AG04449 (cell line): ENCODE data around the gene CCDC28B.

Source experiments
- CTCF ChIA-PET: fragments of 350-600 bp; formaldehyde crosslinking; extraction: SDS; loops from one replicate; lab custom pipeline; 2021; ENCODE audit warnings: antibody characterized with exemption; lab: Yijun Ruan, JAX
- POLR2A ChIA-PET: fragments of 400-600, 350-600 bp; formaldehyde crosslinking; extraction: SDS; loops from one replicate; lab custom pipeline; 2020; ENCODE audit warnings: antibody characterized with exemption, inconsistent platforms; lab: Yijun Ruan, JAX
- DNase-seq: peaks from one replicate; pipeline ENCODE4 v3.0.0-alpha.2; 2010; ENCODE audit warnings: low read depth, low spot score
- H3K4me3 ChIP-seq: 2 replicates; pipeline ENCODE4 v1.5.1; 2011; ENCODE audit warnings: low read depth, mild to moderate bottlenecking, control low read depth, low read length
- CTCF ChIP-seq: IDR thresholded peaks from one replicate; pipeline ENCODE4 v1.5.1; 2011; ENCODE audit warnings: mild to moderate bottlenecking, moderate library complexity, low read length, control low read depth, inconsistent platforms; ENCODE audit not compliant: insufficient read depth; ENCODE audit errors: missing control alignments

CCDC28B gene

GRCh38 chr1:32180186-32181060 lies 20.0 kb upstream of the CCDC28B start:
- no peak for DNase-seq
- H3K4me3 ChIP-seq: peak overlapping the region; percentile 71
- ChIA-PET CTCF (interaction anchor here (0.7 to 1.6 kb wide), 5 partner anchors 17 to 91 kb away, joined by 3 to 4 read pairs (median 3); no protein-coding TSS in a partner anchor), POLR2A (interaction anchor here (1.2 to 2.4 kb wide), 4 partner anchors 16 to 151 kb away, joined by 5 to 18 read pairs (median 11); partner anchors contain the start of genes CCDC28B and TMEM39B)
- no peak for TF ChIP-seq CTCF

DNA sequence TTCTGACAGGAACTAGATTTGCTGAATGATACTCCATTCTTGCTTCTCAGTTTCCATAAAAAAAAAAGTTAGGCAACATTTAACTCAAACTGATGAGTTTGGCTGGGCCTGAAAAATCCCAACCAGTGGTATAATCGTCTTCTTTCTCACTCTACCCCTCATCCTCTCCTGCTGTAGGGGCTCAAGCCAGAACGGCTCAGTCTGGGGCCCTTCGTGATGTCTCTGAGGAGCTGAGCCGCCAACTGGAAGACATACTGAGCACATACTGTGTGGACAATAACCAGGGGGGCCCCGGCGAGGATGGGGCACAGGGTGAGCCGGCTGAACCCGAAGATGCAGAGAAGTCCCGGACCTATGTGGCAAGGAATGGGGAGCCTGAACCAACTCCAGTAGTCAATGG lies 19.3 kb upstream of the CCDC28B start:
- no peak for TF ChIP-seq CTCF
- H3K4me3 ChIP-seq: peak overlapping the region; percentile 71
- ChIA-PET CTCF (interaction anchor here (1.2 to 1.3 kb wide), 2 partner anchors 18 to 70 kb away, joined by 3 to 4 read pairs; no protein-coding TSS in a partner anchor), POLR2A (interaction anchor here (1.2 to 2.4 kb wide), 3 partner anchors 16 to 151 kb away, joined by 5 to 18 read pairs (median 11); partner anchors contain the start of gene CCDC28B)
- no peak for DNase-seq

DNA sequence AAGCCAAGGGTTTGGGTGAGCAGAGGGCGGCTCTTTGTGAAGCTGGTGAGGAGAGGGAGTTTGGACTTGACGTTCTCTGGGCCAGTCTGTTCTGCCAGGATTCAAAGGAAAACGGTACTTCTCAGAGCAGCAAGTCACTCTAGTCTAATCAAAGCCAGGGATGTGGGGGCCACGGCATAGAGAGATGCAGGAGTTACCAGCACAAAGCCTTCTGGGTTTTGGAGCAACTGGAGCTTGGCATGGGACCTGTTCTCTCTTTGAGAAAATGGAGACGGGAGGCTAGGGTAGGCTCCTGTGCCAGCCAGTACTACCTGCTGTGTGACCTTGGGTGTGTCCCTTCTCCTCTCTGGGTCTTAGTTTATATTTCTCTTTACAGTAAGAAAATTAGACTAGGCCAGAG lies 18.8 kb upstream of the CCDC28B start:
- DNase-seq: no peak
- TF ChIP-seq CTCF: no peak
- ChIA-PET CTCF (interaction anchor here (1.3 kb wide), 1 partner anchor 17 kb away, joined by 3 read pairs; no protein-coding TSS in a partner anchor), POLR2A (interaction anchor here (0.6 kb wide), 1 partner anchor 76 kb away, joined by 3 read pairs; no protein-coding TSS in a partner anchor)
- H3K4me3 ChIP-seq: peak overlapping the region; percentile 71

- ChIA-PET CTCF (interaction anchor here (1.2 to 1.3 kb wide), 2 partner anchors 16 to 17 kb away, joined by 3 read pairs; no protein-coding TSS in a partner anchor), POLR2A (interaction anchor here (0.6 to 0.7 kb wide), 2 partner anchors 18 to 77 kb away, joined by 3 to 4 read pairs; partner anchors contain the start of gene CCDC28B)
- DNase-seq: no peak
- peak overlapping the region; percentile 71 for H3K4me3 ChIP-seq
- TF ChIP-seq CTCF: no peak
Measured at GRCh38 chr1:32182060-32182459, 18.3 kb upstream of the CCDC28B start.

DNA sequence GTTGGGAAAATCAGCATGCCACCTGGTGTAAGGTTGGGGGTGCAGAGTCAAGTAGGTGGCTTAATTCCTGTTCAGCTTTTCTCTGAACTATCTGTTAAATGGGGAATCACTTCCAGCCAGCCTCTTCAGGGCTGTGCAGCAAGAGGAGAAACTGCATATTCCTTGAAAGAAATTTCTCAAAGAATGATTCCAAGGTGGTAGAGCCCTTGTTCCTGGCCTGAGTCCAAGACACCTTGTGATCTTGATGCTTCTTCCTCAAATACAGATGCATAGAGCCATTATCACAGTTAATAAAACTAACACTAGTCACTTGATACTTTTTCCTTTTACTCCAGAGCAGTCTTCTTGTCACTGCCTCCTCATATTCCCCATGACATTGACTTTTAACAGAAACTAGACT lies 15.7 kb upstream of the CCDC28B start:
- ChIA-PET POLR2A (interaction anchor here (0.6 kb wide), 1 partner anchor 152 kb away, joined by 3 read pairs; the partner anchor contains the start of gene MARCKSL1), CTCF (interaction anchor here (1.0 to 1.4 kb wide), 2 partner anchors 10 to 32 kb away, joined by 3 to 5 read pairs; no protein-coding TSS in a partner anchor)
- TF ChIP-seq CTCF: no peak
- no peak overlapping the region for H3K4me3 ChIP-seq
- DNase-seq: no peak

DNA sequence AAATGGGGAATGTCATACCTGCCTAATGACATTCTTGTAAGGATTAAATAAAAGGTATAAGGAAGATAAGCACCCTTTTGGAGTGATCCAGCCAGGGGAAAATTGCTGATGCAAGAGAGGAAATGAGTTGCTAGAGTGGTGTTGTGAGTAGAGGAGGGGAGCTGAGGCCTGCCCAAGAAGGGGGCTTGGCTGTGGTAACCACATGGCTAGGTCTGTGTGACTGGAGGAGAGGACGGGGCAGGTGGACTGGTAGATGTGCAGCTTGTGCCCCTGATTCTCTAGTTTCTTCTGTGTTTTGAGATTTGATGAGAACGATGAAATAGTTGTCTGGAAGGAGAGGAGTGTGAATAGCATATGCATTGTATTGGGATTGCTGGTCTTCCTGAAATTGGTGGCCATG lies 14.3 kb upstream of the CCDC28B start:
- ChIA-PET POLR2A (no interaction called here), CTCF (interaction anchor here (1.5 kb wide), 1 partner anchor 29 kb away, joined by 4 read pairs; no protein-coding TSS in a partner anchor)
- DNase-seq: no peak
- no peak for TF ChIP-seq CTCF
- H3K4me3 ChIP-seq: no peak overlapping the region
